GM10248 (cell line): ENCODE results near the gene MPPED1.

ENCODE experiments used
- CTCF ChIA-PET: fragments of 300-600 bp; sonication (Branson Sonifier 250); formaldehyde crosslinking; extraction: SDS; loops from one replicate; lab custom pipeline; 2021; ENCODE audit warnings: antibody characterized with exemption; lab: Yijun Ruan, JAX
- POLR2A ChIA-PET: fragments of 350-650 bp; sonication (Branson Sonifier 250); formaldehyde crosslinking; extraction: SDS; loops from one replicate; lab custom pipeline; 2020; ENCODE audit warnings: antibody characterized with exemption; lab: Yijun Ruan, JAX
- DNase-seq: peaks from one replicate; pipeline ENCODE4 v3.0.0; 2012; ENCODE audit errors: extremely low spot score
- TF ChIP-seq, protein P1 (sequence below): IDR thresholded peaks from 2 replicates; pipeline ENCODE4 v1.5.1; 2012; ENCODE audit warnings: mild to moderate bottlenecking, low read depth; ENCODE audit errors: extremely low read depth, missing control alignments, control extremely low read depth

MPPED1 gene

GRCh38 chr22:43553451-43554258, 141.8 kb downstream of the MPPED1 start:
- ChIA-PET CTCF (no interaction called here), POLR2A (no interaction called here)
- TF ChIP-seq, protein P1, sequence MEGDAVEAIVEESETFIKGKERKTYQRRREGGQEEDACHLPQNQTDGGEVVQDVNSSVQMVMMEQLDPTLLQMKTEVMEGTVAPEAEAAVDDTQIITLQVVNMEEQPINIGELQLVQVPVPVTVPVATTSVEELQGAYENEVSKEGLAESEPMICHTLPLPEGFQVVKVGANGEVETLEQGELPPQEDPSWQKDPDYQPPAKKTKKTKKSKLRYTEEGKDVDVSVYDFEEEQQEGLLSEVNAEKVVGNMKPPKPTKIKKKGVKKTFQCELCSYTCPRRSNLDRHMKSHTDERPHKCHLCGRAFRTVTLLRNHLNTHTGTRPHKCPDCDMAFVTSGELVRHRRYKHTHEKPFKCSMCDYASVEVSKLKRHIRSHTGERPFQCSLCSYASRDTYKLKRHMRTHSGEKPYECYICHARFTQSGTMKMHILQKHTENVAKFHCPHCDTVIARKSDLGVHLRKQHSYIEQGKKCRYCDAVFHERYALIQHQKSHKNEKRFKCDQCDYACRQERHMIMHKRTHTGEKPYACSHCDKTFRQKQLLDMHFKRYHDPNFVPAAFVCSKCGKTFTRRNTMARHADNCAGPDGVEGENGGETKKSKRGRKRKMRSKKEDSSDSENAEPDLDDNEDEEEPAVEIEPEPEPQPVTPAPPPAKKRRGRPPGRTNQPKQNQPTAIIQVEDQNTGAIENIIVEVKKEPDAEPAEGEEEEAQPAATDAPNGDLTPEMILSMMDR: no peak
- no peak for DNase-seq

GRCh38 chr22:43554259-43554636, 142.4 kb downstream of the MPPED1 start:
- CTCF ChIA-PET: no interaction called here
- TF ChIP-seq, protein P1: no peak
- POLR2A ChIA-PET: no interaction called here
- no peak for DNase-seq

DNA sequence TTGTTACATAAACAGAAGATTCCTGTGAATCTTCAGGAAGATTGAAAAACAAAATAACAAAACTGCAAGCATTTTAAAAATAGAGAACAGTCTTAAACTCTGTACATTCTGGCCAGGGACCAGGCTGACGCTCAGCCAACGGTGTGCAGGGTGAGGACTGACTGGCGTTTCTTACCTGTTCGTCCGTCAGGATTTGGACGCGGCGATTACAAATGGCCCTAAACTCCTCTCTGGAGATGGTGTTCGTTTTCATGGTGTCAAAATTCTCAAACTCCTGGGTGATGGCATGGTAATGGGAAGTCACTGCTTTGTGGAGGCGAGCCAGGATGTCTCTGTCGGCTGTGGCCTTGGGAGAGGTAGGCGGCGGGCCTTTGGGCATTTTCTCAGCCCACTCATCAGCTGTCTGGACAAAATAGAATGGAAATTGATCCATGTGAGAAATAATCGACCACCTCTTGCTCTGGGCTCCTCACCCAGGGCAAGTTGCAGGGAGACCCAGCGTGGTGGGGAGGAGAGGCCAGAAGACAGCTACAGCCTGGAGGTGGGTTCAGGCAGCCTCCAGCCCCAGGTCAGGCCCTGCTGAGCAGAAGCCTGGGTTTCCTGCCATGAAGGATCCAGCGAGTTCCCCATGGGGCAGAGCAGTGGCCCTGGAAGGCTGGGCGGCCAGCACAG, 143.0 kb downstream of the MPPED1 start:
- no peak for DNase-seq
- ChIA-PET POLR2A (no interaction called here), CTCF (no interaction called here)
- TF ChIP-seq, protein P1: no peak

DNA sequence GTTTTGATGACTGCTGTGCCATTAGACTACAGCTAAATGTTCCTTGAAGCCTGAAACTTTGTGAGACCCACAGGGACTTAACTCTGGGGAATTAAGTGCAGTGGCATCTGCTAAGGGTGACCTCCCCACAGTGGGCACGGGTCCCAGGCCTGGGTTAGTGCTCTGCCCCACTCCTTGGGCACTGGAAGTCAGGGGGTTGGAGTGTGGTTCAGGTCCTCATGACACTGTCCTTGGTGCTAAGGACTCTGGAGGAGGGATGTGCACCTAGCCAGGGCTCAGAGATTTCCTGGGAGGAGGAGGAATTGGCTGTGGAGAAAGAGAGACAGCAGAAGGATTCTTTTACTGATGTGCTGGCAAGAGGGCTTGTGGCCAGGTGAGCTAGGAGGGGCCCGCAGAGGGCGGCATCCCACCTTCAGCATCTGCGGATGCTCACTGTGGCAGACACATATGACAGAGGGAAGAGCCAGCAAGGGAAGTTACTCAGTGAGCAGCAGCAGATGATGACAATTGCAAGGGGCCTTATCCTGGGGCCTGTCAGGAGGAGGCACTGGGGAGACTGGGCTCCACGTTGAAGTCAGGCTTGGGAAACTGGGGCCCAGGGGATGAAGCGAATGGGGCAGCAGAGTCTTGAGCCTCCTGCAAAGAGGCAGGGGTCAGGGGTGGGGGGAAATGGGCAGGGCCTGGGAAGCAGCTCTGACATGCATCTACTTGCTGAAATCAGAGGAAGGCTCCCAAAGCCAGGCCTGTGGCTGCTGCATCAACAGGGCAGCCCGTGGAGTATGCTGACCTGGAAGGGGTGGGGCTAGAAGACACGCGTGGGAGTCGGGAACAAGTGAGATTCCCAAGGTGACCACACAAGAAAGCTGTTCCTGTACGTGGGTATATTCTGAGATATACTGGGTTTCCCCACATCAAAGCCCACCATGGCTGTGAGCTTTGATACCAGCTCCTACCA, 144.0 kb downstream of the MPPED1 start:
- no peak for DNase-seq
- CTCF ChIA-PET: interaction anchor here (1.4 kb wide), 1 partner anchor 10 kb away, joined by 7 read pairs; no protein-coding TSS in a partner anchor
- TF ChIP-seq, protein P1: no peak
- POLR2A ChIA-PET: no interaction called here
